Measurements from ENCODE around the gene MED8.

GRCh38 chr1:43405219-43405875 lies 15.7 kb upstream of the MED8 start:
- TF ChIP-seq, protein P1, sequence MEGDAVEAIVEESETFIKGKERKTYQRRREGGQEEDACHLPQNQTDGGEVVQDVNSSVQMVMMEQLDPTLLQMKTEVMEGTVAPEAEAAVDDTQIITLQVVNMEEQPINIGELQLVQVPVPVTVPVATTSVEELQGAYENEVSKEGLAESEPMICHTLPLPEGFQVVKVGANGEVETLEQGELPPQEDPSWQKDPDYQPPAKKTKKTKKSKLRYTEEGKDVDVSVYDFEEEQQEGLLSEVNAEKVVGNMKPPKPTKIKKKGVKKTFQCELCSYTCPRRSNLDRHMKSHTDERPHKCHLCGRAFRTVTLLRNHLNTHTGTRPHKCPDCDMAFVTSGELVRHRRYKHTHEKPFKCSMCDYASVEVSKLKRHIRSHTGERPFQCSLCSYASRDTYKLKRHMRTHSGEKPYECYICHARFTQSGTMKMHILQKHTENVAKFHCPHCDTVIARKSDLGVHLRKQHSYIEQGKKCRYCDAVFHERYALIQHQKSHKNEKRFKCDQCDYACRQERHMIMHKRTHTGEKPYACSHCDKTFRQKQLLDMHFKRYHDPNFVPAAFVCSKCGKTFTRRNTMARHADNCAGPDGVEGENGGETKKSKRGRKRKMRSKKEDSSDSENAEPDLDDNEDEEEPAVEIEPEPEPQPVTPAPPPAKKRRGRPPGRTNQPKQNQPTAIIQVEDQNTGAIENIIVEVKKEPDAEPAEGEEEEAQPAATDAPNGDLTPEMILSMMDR (IDR thresholded peaks at IDR 0.05; ENCODE audit: insufficient read depth, low read depth, low read length), result no peak
- TF ChIP-seq EZH2 (IDR thresholded peaks at IDR 0.05; ENCODE audit: insufficient read depth, low read length), result no peak

All from astrocyte (in vitro differentiated cells and primary cell).